GM21786 (cell line): ENCODE data around the gene ACO2.
"Not testable (repeated sequence)": the region's sequence is repeated elsewhere in the genome, so short reads cannot be mapped to it uniquely, and the experiment has no call there.

ENCODE experiments used
- ATAC-seq: cut with Tn5 transposase; IDR thresholded peaks from one replicate; pipeline ENCODE4 v1.9.1; 2021; ENCODE audit not compliant: unreplicated experiment

Gene ACO2

DNA sequence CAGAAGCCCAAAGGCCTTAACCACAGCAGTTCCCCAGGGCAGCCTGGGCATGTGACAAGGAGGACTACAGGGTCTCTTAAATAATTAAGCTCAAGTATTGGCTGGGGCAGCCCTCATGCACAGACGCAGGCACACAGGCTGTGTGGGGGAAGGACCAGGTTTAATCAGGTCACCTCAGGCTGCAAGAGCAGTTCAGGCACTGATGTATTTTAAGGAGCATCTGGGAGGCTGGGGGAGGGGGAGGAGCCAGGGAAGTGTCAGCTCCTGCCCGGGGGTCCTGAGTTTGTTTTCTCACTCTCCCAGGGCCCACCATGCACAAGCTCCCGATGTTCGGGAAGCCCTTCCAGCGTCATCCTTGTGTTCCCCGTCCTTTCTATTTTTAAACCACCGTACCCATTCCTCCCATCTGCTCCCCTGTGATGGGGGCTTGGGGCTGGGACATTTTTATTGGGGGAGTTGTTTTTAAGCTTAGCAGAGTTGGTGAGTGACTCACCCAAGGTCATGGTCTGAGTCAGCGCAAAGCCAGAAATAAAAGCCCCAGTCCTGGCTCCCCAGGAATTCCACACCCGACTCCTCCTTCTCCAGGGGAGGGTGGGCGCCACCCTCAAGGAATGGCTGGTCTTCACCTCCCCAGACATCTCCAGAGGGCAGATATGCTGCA, 94.3 kb downstream of the ACO2 start:
- no peak for ATAC-seq

DNA sequence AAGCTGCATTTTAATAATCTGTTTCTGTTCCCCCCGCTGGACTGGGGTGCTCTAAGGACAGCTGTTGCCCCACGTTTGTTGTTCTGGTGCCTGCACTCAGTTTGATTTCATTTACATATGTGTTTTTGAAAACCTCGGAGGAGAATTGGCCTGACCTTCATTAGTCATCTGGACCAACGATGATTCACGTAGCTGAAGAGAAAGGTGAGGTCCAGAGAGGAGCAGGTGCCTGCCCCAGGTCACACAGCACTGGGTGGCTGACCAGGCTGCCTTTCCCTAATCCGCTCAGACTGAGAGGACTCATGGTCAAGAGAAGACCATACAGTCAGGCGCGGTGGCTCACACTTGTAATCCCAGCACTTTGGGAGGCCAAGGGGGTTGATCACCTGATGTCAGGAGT, 95.6 kb downstream of the ACO2 start:
- no peak for ATAC-seq

DNA sequence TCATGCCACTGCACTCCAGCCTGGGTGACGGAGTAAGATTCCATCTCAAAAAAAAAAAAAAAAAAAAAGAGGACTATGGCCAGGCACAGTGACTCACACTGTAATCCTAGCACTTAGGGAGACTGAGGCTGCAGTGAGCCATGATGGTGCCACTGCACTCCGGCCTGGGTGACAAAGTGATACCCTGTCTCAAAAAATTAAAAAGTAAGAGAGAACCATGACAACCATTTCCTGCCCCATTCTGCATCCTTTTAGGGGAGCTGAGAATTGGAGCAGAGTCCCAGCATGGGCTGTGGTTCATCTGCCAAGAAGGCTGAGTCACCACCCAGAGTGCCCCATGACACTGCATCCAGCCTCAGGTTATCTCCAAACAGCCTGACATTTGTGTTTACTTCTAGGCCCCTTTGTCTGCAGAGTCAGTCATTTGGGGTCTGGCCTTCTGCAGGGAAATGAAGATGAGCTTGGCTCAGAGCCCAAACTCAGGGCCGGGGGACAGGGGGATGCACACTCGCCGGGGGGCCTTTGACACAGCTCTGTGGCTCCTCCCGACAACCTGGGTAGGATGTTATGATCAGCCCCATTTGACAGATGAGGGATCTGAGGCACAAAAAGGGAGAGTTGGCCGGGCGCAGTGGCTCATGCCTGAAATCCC, 96.6 kb downstream of the ACO2 start:
- no peak for ATAC-seq

DNA sequence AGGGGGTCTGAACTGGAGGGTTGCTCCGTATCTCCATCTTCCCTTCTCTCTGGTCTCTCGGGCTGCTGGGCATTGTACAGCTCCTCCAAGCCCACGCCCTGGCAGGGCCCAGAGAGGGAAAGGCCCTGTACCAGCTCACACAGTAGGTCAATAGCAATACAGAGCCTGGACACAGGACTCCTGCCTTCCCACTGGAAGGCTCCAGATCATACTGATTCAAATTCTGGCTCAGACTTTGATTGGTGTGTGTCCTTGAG, 98.5 kb downstream of the ACO2 start:
- ATAC-seq: no peak

DNA sequence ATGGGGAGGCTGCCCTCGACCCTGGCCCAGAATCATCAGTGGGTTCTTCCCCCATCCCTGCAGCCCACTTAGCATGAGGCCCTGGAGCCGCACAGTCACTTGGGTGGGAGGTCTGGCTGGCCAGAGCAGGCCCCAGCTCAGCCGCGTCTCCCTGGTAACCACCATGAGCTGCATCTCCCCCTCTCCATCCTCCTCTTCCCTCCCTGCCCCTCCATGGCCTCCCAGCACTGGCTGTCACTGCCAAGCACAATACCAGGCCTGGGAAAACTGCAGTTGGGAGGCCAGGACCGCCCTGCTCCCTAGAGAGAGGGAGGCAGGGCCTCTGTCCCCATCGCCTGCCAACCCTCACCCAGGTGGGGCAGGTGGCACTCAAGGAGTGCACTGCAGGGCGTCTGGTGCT, 99.9 kb downstream of the ACO2 start:
- no peak for ATAC-seq

DNA sequence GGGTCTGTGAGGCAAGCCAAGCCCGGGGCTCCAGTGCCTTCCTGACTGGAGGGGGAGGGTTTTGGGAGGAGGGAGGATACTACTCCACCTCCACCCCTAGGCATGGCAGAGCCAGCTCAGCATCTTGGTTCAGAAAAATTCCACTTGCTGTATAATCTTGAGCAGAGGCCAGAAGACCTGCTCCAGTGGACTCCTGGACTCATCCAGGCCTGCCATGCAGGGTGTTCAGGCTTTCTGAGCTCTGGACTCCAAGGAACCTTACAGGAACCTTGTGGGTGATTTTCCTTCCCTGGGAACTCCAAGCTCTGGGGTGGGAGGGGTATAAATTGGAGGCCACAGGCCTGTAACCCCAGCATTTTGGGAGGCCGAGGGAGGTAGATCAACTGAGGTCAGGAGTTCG, 101.3 kb downstream of the ACO2 start:
- ATAC-seq: no peak

DNA sequence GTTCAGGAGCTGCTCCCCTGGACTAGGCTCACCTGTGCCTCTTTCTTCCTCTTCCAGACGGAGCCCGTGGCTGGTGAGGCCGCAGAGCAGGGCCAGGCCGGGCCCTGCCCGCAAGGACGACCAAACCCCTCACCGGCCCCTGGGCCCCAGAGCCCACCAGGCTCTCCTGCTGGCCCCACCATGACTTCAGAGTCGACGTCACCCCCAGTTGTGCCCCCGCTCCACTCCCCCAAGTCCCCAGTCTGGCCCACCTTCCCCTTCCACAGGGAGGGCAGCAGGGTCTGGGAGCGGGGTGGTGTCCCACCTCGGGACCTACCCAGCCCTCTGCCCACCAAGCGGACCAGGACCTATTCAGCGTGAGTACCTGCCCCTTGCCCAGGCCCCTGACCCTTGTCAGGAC, 102.9 kb downstream of the ACO2 start:
- ATAC-seq: no peak

DNA sequence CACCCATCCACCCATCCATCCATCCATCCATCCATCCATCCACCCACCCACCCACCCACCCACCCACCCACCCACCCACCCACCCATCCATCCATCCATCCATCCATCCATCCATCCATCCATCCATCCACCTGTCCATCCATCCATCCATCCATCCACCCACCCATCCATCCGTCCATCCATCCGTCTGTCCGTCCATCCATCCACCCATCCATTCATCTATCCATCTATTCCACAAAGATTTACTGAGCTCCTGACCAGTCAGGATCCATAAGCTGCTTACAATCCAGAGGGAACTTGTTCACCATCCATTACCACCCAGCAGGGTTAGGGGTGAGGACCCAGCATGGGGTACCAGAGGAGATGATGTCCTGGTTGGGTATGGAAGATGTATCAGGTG, 103.4 kb downstream of the ACO2 start:
- ATAC-seq: not testable (repeated sequence)

DNA sequence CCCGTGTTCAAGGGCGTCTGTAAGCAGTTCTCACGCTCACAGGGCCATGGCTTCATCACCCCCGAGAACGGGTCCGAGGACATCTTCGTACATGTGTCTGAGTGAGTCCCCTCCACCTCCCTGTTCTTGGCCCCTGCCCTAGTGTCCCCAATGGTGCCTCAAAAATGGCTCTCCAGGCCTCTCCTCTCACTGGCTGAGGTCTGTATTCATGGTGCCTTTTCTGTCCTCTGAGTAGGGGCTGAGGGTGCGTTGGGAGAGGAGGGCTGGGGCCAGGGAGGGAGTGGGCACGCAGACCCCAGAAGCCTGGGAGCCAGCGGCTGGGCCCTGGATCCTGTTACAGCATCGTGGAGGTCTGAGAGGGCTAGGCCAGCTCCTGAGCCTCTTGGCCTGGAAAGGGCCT, 104.8 kb downstream of the ACO2 start:
- no peak for ATAC-seq

DNA sequence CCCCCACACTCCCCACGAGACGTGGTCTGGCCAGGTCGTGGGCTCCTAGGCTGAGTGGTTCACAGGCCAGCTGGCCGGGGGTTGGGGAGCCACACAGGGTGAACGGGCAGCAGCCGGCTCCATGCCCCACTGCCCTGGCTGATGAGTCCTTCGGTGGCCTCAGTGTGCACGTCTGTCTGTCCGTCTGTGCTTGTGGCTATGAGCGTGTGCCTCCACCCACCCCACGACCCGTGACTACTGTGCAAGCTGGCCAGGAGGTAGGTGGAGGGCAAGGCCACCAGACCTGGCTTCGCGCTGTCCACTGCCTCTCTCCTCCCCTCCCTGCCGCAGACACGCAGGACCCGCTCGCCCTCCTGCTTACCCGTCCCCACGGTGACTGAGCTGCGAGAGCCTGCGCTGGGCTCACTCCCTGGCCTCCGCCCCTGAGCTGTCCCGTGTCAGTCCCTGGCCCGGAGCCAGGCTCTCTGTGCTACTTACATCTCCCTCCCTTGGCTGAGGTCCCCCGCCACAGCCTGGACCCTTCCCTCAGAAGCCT, 106.0 kb downstream of the ACO2 start:
- no peak for ATAC-seq

DNA sequence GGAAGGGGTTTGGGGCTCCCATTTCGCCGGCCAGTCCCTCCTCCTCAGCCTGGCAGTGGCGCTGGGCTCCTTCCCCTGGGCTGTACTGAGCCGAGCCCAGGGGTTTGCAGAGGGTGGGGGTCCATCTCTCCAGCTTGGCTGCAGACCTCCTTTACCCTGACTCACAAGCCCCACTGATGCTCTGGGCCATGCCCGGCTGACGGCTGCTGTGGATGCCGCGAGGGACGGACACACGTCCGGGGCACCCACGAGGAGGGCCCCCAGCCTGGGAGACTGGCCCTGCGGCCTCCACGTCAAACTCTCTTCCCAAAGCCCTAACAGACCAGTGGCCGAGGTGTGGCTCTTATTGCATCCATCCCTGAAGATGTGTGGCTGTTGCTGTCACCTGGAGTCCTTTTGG, 106.6 kb downstream of the ACO2 start:
- ATAC-seq: no peak

DNA sequence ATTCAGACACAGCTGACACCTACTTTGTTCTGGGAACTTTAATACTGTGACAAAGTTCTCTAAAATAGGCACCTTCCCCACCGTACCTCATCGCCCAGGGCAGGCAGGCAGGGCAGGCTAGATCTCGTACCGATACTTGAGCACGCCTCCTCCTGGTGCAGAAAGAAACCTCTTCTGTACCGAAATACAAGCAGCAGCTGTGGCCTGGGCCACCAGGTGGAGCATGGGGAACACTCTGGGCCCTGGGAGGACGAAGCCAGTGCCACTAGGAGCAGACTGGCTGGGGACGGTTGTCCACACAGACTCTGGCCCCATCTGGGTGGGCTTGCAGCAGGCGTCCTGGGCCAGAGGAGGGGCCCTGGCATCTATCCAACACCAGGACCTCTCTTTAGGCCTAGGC, 108.0 kb downstream of the ACO2 start:
- ATAC-seq: no peak

DNA sequence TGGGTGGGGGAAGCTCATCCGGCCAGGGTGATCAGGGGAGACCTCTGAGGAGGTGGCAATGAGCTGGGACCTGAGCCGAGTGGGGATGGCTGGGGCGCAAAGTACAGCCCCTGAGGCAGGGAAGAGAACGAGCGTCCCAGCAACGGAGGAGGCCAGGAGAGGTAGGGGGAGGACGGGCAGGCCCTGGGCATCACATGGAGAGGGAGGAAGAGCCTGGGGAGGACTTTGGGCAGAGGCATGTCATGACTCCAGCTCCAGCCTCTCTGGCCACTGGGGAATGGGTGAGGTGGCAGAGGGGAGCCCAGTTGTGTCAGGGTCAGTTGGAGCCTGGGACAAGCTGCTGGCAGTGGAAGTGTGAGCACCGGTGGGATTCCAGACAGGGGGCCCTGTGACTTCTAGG, 109.2 kb downstream of the ACO2 start:
- no peak for ATAC-seq
